ENCODE data around the gene CFD.
"Not testable (repeated sequence)": the region's sequence is repeated elsewhere in the genome, so short reads cannot be mapped to it uniquely, and the experiment has no call there.

Gene CFD

DNA sequence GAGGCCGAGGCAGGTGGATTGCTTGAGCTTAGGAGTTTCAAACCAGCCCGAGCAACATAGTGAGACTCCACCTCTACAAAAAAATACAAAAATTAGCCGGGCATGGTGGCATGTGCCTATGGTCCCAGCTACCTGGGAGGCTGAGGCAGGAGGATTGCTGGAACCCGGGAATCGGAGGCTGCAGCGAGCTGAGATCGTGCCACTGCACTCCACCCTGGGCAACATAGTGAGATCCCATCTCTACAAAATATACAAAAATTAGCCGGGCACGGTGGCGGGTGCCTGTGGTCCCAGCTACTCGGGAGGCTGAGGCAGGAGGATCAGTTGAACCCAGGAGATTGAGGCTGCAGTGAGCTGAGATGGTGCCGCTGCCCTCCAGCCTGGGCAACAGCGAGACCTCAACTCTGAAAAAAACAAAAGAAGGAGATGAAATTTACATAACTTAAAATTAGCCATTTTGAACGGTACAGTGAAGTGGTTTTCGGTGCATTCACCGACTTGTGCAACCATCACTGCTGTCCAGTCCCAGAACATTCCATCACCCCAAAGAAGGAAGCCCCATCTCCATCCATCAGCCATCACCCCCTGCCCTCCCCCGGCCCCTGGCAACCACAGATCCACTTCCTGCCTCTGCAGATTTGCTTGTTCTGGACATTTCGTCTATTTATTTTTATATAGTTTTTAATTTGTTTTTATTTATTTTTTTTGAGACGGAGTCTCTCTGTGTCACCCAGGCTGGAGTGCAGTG, 33.4 kb upstream of the CFD start:
- no peak for DNase-seq (ENCODE audit: low read depth)

DNA sequence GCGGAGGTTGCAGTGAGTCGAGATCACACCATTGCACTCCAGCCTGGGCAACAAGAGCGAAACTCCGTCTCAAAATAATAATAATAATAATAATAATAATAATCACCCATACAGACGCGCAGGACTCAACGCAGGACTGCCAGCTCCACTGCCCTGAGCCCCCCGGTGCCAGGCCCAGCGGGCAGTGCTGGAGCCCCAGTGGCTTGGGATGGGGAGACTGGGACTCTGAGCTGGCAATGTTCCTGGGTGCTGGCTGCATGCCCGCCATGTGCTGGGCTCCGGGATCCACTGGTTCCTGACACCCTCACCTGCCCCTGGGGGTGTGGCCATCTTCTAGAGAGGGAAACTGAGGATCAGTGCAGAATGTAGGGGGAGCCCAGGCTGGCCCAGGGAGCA, 32.2 kb upstream of the CFD start:
- no peak for DNase-seq (ENCODE audit: low read depth)

DNA sequence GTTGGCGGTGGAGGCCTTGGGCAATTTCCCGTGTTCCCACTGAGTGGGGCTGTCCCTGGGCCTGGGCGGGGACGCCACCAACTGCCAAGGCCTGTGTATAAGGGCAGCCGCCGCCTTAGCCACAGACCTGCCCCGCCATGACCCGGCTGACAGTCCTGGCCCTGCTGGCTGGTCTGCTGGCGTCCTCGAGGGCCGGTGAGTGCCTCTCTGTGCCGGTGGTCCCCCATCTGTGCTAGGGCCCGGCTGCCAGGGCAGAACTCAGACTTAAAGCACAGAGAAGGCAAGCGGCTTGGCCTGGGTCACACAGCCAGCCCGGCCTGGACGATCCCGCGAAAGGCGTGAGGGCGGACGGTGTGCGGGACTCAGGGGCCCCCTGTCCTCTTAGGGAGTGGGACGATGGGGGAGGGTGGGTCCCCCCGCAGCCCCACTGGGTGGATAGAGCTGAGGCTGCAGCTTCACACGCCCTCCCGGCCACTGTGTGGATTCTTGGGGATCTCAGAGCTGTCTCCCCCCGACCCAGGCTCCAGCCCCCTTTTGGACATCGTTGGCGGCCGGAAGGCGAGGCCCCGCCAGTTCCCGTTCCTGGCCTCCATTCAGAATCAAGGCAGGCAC, 31.6 kb upstream of the CFD start, which contains the start of gene AZU1:
Gene AZU1 (plus strand): TSS at position 128 of the 612 bp plus-strand sequence. CDS start 10 bp downstream, at position 138.
- no peak for DNase-seq (ENCODE audit: low read depth)

DNA sequence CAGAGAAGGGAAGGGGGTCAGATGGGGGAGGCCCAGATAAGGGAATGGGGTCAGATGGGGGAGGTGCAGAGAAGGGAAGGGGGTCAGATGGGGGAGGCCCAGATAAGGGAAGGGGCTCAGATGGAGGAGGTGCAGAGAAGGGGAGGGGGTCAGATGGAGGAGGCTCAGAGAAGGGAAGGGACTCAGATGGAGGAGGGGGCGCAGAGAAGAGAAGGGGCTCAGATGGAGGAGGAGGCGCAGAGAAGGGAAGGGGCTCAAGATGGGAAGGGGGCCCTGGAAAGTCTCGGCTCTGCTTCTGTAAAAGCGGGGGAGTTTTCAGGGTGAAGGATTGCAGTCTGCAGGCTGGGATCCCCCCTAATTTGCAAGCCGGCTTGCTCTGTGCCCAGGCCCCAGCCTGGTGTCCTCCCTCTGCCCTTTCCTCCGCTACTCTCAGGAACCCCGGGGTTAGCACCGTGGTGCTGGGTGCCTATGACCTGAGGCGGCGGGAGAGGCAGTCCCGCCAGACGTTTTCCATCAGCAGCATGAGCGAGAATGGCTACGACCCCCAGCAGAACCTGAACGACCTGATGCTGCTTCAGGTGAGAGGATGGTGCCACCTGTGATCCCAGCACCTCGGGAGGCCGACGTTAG, 30.2 kb upstream of the CFD start:
- DNase-seq (ENCODE audit: low read depth): no peak

DNA sequence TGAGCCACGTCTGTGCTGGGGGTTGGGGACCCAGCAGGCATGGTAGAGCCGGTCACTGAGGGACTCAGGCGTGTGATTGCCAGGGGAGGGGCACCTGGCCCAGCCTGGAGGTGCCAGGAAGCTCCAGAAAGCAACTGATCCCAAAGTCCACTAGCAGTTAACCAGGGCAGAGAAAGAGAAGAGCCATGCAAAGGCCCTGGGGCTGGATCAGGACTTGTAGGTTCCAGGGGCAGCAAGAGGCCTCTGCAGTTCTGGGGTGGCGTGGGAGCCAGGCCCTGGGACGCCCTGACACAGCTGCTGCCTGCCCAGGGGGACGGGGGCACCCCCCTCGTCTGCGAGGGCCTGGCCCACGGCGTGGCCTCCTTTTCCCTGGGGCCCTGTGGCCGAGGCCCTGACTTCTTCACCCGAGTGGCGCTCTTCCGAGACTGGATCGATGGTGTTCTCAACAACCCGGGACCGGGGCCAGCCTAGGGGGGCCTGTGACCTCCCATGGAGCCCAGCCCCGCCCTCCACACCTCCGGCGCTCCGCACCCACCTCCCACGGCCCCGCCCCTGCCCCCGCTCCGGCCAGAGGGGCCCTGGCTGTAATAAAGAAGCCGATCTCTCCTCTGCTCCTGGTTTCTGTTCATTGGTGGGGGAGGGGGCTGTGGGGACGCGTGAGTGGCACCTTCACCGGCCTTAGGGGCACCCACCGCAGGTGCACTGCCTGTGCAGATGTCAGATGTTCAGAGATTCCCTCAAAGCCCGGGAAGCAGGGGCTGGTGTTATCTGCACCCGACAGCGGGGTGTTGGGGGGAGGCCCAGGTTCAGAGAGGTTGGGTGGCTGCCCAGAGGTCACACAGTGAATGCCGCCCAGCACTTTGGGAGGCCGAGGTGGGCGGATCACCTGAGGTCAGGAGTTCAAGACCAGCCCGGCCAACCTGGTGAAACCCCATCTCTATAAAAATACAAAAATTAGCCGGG, 27.8 kb upstream of the CFD start:
- DNase-seq (ENCODE audit: low read depth): no peak

DNA sequence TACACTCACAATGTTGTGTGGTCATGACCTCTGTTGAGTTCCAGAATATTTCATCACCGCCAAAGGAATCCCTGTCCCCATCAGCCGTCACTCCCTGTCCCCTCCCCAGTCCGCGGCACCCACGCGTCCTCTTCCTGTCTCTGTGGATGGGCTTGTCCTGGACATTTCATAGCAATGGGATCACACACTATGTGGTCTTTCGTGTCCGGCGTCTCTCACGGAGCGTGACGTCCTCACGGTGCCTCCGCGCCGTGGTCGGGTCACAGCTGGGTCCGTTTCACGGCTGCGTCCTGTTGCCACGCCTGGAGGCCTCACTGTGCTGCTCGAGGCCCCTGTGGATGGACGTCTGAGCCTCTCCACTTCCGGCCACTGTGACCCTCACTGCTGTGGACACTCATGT, 25.2 kb upstream of the CFD start:
- no peak for DNase-seq (ENCODE audit: low read depth)

DNA sequence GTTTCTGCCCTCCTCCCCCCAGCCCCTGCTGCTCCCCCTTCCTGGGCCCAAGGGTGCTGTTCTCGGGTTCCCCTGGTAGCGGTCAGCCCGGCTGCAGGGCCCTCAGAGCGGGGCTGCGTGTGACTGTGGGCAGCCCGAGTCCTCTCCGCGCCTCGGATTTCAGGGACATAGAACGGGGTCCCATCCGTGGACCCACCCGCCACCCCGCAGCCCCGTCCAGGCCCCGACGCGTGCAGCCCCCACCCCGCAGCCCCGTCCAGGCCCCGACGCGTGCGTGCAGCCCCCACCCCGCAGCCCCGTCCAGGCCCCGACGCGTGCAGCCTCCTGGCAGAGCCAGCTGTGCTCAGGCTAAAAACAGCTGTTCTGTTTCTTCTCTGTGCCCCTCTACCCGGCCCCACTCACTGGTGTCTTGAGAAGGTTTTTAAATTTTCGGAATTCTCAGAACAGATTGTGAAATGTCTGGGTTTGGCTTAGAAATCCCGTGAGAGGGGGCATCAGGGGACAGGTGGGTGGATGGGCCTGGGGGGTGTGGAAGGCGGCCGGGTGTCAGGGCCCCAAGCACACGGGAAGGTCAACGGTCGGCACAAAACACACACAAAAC, 24.2 kb upstream of the CFD start:
- DNase-seq (ENCODE audit: low read depth): no peak

DNA sequence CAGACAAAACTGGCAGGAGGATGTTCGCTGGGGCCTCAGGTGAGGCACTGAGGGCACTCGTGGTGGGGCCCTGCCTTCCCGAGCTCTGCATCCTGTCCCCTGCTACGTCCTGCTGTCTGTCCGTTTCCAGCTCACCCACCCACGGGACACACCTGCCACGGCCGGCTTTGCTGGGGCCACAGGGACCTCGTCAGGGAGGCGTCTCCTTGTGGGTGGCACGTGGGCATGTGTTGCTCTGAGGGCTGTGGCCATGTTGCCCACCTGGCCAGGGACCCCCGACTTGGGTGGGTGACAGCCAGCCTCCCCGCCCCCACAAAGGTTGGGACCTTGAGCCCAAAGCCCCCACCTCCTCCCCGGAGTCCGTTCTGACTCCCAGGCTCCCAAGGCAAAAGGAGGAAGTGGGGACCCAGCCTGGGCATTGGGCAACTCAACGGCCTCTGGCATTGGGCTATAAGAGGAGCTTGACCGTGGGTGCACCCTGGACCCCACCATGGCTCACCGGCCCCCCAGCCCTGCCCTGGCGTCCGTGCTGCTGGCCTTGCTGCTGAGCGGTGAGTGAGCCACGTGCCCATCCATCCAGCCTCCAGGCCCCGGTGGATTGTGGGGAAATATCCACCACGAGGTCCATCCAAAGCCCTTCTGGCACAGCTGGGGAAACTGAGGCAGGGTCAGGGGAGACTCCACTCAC, 18.8 kb upstream of the CFD start, which contains the start of gene PRTN3:
Gene PRTN3 (plus strand): TSS at position 481 of the 688 bp plus-strand sequence. CDS start 10 bp downstream, at position 491.
- DNase-seq (ENCODE audit: low read depth): no peak

DNA sequence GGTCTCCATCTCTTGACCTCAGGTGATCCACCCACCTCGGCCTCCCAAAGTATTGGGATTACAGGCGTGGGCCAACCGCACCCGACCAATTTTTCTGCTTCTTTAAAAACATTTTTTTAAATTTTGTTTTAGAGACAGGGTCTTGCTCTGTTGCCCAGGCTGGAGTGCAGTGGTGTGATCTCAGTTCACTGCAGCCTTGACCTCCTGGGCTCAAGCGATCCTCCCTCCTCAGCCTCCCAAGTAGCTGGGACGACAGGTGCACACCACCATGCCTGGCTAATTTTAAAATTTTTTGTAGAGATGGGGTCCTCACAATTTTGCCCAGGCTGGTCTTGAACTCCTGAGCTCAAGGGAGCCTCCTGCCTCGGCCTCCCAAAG, 16.7 kb upstream of the CFD start:
- DNase-seq (ENCODE audit: low read depth): not testable (repeated sequence)

DNA sequence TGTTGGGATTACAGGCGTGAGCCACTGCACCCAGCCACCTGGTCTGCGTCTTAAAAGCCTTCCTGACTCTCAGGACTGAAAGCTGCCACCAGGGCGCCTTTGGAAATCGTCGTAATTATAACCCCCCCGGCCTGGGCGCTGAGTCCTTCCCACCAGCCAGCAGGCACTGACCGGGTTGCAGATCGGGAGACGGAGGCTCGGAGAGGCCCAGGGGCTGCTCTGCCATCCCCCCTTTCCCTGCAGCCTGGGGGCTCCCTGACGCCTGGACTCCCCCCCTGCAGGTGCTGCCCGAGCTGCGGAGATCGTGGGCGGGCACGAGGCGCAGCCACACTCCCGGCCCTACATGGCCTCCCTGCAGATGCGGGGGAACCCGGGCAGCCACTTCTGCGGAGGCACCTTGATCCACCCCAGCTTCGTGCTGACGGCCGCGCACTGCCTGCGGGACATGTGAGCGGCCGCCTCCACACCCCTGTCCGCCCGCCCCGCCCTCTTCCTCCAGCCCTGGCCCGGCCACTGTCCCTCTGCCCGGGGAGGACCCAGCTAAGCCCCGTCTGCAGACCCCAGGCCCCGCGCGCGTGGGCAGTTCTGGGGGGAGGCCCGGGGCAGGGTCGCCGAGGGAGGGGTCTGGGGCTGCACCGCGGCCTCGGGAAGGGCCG, 16.2 kb upstream of the CFD start:
- no peak for DNase-seq (ENCODE audit: low read depth)

DNA sequence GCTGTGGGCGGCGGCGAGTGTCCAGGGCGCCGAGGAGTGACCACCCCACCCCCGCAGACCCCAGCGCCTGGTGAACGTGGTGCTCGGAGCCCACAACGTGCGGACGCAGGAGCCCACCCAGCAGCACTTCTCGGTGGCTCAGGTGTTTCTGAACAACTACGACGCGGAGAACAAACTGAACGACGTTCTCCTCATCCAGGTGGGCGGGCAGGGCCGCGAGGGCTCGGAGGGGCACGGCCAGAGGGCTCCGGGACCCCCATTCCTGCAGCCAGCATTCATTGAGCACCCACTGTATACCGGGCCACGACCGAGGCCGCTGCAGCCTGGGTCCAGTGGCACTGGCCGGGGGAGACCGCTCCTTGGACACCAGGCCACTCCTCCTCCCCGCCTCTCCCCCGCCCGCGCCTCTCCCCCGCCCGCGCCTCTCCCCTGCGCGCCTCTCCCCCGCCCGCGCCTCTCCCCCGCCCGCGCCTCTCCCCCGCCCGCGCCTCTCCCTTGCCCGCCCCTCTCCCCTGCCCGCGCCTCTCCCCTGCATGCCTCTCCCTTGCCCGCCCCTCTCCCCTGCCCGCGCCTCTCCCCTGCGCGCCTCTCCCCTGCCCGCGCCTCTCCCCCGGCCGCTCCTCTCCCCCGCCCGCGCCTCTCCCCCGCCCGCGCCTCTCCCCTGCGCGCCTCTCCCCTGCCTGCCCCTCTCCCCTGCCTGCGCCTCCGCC, 15.5 kb upstream of the CFD start:
- no peak for DNase-seq (ENCODE audit: low read depth)

DNA sequence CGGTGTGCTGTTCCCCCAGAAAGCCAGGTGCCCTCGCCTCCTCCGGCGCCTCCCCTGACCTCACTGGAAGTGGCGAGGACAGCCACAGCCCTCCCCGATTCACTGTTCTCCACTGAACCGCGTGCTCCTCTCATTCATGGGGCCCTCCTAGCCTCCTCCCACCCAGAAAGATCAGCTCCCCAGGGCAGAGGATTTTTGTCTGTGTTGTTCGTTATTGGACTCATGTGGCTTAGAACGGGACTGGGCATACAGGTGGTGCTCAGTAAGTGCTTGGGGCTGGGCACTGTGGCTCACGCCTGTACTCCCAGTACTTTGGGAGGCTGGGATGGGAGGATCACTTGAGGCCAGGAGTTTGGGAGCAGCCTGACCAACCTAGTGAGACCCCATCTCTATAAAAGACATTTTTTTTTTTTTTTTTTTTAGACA, 14.9 kb upstream of the CFD start:
- DNase-seq (ENCODE audit: low read depth): no peak

DNA sequence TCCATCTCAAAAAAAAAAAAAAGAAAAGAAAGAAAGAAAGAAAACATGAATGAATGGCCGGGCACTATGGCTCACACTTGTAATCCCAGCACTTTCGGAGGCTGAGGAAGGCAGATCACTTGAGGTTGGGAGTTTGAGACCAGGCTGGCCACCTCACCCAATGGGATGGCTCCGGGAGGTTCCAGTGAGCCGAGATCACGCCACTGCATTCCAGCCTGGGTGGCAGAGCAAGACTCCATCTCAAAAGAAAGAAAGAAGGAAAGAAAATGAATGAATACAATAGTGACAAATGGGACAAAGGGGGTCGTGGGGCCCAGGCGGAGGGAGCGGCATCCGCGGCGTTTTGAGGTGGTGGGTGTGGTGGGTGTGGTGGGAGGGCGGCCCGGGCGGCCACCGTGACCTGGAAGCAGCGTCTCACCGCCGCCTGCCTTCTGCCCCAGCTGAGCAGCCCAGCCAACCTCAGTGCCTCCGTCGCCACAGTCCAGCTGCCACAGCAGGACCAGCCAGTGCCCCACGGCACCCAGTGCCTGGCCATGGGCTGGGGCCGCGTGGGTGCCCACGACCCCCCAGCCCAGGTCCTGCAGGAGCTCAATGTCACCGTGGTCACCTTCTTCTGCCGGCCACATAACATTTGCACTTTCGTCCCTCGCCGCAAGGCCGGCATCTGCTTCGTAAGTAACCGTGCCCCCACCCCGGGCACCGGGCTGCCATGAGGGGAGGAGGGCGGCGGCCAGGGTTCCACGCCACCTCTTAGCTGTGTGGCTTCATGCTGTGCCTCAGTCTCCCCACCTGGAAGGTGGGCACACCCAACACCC, 13.6 kb upstream of the CFD start:
- DNase-seq (ENCODE audit: low read depth): no peak

DNA sequence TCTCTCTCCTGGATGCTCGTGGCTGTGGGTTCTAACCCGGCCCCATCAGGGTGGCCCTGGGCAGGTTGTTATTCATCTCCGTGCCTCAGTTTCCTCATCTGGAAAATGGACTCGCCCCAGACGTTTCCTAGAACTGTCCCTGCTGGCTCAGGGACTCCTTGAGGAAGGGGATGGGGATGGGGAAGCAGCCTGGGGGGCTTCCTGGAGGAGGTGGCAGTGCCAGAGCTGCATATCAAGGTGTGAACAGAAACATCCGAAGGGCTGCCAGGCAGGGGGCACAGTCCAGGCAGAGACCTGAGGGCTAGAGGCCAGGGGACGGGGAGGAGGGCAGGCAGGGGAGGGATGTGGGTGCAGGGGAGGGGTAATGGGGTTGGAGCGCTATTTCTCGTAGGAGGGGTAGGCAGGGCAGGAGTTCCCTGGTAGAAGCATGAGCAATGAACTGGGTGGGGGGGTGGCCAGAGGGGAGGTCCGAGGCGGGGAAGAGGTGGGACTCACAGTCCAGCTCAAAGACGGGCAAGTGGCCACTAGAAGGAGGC, 11.0 kb upstream of the CFD start:
- no peak for DNase-seq (ENCODE audit: low read depth)

DNA sequence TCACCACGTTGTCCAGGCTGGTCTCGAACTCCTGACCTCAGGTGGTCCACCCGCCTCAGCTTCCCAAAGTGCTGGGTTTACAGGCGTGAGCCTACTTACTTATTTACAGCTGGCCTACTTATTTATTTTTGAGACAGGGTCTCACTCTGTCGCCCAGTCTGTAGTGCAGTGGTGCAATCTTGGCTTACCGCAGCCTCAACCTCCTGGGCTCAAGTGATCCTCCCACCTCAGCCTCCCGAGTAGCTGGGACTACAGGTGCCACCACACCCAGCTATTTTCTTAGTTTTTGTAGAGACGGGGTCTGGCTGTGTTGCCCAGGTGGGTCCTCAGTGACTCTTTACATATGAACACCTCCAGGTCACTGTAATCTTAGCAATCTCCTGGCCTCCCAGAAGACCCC, 10.3 kb upstream of the CFD start:
- DNase-seq (ENCODE audit: low read depth): not testable (repeated sequence)

DNA sequence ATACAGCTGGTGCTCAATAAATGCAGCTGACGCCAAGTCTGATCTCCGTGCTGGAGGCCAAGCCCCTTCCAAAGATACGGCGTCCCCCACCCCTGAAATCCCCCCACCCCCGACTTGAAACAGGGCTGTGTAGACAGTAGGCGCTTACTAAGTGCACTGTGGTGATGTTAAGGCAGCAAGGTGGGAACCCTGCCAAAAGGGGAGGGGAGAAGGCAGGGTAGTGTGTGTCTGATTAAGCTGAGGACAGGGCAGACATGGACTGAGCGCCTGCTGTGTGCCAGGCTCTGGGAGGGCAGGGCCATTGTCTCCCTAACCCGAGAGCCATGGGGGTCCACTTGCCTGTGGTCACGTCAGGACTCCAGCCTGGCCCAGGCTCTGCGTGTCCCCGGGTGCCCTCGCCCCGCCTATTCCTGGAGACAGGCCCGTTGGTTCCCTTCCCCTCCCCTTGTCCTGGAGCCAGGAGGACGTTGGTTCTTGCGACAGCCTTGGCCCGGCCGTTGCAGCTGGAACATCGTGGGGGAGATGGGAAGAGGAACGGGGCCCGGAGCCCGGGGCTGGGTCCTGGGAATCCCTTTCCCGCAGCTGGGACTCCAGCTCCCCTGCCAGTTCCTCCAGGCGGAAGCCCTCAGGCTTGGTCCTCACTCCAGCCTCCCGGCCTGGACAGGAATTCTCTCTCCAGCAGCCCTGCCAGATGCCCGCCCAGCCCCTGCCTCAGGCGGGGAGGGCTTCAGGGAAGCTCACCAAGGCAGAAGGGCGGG, 9.1 kb upstream of the CFD start:
- DNase-seq (ENCODE audit: low read depth): peak; percentile 30

DNA sequence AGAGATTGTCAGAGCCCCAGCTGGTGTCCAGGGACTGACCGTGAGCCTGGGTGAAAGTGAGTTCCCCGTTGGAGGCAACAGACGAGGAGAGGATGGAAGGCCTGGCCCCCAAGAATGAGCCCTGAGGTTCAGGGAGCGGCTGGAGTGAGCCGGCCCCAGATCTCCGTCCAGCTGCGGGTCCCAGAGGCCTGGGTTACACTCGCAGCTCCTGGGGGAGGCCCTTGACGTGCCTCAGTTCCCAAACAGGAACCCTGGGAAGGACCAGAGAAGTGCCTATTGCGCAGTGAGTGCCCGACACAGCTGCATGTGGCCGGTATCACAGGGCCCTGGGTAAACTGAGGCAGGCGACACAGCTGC, 8.5 kb upstream of the CFD start:
- no peak for DNase-seq (ENCODE audit: low read depth)
